Mucosa of descending colon (tissue), 3 donors: ENCODE measurements around the gene ATOH7. TPM values are rescaled to one million over a fixed set of nuclear protein-coding genes. Genes with fewer than 3 reads are reported as not detected.
"Not testable (repeated sequence)": the region's sequence is repeated elsewhere in the genome, so short reads cannot be mapped to it uniquely, and the experiment has no call there.

Experiments used
- ATAC-seq: fragments of 200-7000 bp; cut with Tn5 transposase; one replicate; pipeline ENCODE4 v1.9.1; 2020; ENCODE audit warnings: mild to moderate bottlenecking, moderate library complexity
- DNase-seq, 3 donors: peaks; one replicate each; pipeline ENCODE4 v3.0.0-alpha.2; 2020
- H3K36me3 ChIP-seq: fragments of 200-600 bp; one replicate; pipeline ENCODE4 v1.8.0; 2021; ENCODE audit warnings: low read depth, mild to moderate bottlenecking
- H3K4me1 ChIP-seq: fragments of 200-600 bp; one replicate; pipeline ENCODE4 v1.8.0; 2021; ENCODE audit warnings: low read depth, mild to moderate bottlenecking
- H3K4me3 ChIP-seq: fragments of 200-600 bp; one replicate; pipeline ENCODE4 v1.8.0; 2021; ENCODE audit warnings: mild to moderate bottlenecking
- H3K9me3 ChIP-seq: fragments of 200-600 bp; one replicate; pipeline ENCODE4 v1.8.0; 2021; ENCODE audit warnings: mild to moderate bottlenecking
- intact Hi-C, 2 donors: fragments of 100-400 bp; cut with DNase I in 1 of 2; cut with micrococcal nuclease in 1 of 2; formaldehyde crosslinking; loops; one replicate each; pipeline versions ENCODE4 v1.11.0 to v1.11.1; 2022; cut with DNase I, micrococcal nuclease
- total RNA-seq, 3 donors: library from RNA; stranded (reverse); fragmentation: NEBNext Ultra II Directional in 2 of 3; extraction: Animal tissue kit (Norgen Biotek cat#: 25700) in 2 of 3; gene quantifications; one replicate each; pipeline versions ENCODE4 v1.2.1 to v1.2.4, GENCODE V29; 2021 to 2023
- TF ChIP-seq, protein P1 (sequence below): fragments of 200-600 bp; IDR thresholded peaks from one replicate; pipeline ENCODE4 v1.8.0; 2022; ENCODE audit warnings: antibody characterized with exemption, mild to moderate bottlenecking
- donor health status: DM: no; HTN: no; CAD: no; lungs with moderate emphysema.
- donor health status: DM: no; HTN: no; CAD: no.
- donor health status: DM: no; HTN: yes; CAD: no.

ATOH7 gene
- total RNA-seq, 3 donors from 2014 or later, result 0.19 to 0.53 TPM; not detected in 1

DNA sequence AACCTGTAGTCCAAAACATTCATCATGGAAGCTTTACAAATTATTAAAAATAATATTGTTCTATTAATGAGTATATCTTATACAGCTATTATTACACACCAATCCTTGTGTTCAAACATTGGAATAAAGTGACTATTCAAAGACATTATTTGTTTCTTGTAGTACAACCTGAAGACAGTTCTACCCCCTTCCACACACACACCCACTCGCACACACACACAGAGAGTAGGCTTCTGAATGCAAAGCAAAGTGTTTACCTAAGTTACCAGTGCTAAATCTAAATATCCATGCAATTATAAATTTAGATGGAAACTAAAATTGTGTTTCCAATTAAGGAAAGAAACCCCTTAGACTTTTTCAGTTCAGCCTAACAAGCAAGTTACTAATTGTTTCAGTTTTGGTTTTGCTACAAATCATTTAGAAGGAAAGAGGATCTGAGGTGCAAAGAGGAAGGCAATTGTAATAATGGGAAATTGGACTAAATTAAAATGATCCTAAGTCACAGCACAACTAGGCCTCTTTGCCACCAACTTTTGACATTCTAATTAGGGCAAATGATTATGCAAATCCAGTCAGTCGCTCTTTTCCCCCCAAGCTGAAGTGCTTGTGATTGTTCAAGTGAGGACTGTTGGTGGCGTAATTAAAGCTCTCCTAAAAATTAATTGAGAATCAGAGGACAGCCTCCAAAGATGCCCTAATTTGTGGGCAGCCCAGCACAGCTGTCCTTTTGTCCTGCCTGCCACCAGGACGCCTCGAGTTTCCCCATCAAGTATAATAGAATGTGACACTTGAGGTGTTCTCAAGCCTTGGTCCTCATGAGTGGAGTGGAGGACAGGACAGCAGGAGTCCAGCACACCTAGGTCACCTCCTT is 19.9 kb upstream of the ATOH7 start:
- ATAC-seq, result no peak
- no peak for DNase-seq
- no peaks in the 10 kb centered on the region for H3K4me1 ChIP-seq
- H3K4me3 ChIP-seq, result no peak overlapping the region
- TF ChIP-seq, protein P1, sequence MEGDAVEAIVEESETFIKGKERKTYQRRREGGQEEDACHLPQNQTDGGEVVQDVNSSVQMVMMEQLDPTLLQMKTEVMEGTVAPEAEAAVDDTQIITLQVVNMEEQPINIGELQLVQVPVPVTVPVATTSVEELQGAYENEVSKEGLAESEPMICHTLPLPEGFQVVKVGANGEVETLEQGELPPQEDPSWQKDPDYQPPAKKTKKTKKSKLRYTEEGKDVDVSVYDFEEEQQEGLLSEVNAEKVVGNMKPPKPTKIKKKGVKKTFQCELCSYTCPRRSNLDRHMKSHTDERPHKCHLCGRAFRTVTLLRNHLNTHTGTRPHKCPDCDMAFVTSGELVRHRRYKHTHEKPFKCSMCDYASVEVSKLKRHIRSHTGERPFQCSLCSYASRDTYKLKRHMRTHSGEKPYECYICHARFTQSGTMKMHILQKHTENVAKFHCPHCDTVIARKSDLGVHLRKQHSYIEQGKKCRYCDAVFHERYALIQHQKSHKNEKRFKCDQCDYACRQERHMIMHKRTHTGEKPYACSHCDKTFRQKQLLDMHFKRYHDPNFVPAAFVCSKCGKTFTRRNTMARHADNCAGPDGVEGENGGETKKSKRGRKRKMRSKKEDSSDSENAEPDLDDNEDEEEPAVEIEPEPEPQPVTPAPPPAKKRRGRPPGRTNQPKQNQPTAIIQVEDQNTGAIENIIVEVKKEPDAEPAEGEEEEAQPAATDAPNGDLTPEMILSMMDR, result no peak
- H3K9me3 ChIP-seq, result no peaks in the 10 kb centered on the region
- no peaks in the 10 kb centered on the region for H3K36me3 ChIP-seq
- intact Hi-C loops, result no loop called here

DNA sequence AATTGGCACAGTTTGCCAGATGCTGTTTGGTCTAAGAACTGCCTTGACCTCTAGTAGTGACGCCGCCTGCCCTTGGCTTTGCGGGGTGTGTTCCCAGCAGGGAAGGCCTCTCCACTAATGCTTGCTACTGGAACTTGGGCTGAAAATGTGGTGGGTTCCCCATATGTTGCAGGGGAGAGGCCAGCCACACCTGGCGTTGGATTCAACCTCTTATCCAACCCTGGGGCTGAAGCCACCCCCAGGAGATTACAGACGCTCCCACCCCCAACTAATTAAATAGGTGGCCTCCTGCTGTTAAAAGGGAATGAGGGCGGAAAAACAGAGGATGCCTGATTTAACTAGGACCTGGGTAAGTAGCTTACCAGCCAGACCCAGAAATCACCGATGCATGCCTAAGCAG is 19.2 kb upstream of the ATOH7 start:
- no peaks in the 10 kb centered on the region for H3K4me1 ChIP-seq
- DNase-seq (no peak), ATAC-seq (no peak)
- no peaks in the 10 kb centered on the region for H3K36me3 ChIP-seq
- no peaks in the 10 kb centered on the region for H3K9me3 ChIP-seq
- intact Hi-C loops, result no loop called here
- no peak overlapping the region for H3K4me3 ChIP-seq
- TF ChIP-seq, protein P1, result no peak

DNA sequence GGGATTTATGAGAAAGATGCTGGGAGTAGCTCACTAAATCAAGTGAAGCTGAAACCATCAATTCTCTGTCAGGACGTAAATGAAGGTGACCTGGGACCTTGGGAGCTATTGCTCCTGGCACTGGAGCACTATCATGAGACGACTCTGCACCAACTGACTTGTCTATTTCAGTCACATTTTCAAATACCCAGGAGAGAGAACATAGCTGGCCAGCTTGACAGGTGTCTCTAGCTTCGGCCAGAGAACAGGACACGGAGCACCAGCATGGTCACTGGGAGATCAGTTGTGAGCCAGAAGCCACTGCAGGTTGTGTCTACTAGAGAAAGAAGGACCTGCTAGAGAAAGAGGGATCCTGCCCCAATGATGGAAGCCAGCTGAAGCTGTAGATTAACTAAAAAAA is 17.4 kb upstream of the ATOH7 start:
- Histone ChIP-seq H3K36me3 (no peaks in the 10 kb centered on the region), H3K4me1 (no peaks in the 10 kb centered on the region), H3K4me3 (no peak overlapping the region), H3K9me3 (no peaks in the 10 kb centered on the region)
- intact Hi-C loops, result no loop called here
- ATAC-seq, result no peak
- DNase-seq, result no peak
- TF ChIP-seq, protein P1, result no peak

DNA sequence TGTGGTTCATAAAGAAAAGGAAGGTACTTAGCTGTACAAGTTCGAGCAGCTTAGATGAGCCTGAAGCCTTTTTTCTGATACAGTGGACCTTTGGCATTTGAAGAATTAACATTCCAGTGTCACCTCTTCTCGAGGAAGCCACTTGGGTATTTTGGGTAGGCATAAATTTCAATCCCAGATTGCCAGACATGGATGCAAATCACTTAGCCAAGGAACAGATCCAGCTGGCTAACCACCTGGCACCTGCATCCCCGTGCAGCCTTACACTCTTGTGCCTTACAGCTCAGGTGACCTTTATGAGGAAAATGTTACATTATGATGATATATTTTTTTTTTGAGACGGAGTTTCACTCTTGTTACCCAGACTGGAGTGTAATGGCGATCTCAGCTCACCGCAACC is 16.0 kb upstream of the ATOH7 start:
- intact Hi-C loops, result no loop called here
- ATAC-seq, result no peak
- no peaks in the 10 kb centered on the region for H3K9me3 ChIP-seq
- H3K36me3 ChIP-seq, result no peaks in the 10 kb centered on the region
- no peak for DNase-seq
- no peaks in the 10 kb centered on the region for H3K4me1 ChIP-seq
- no peak overlapping the region for H3K4me3 ChIP-seq
- TF ChIP-seq, protein P1, result no peak

DNA sequence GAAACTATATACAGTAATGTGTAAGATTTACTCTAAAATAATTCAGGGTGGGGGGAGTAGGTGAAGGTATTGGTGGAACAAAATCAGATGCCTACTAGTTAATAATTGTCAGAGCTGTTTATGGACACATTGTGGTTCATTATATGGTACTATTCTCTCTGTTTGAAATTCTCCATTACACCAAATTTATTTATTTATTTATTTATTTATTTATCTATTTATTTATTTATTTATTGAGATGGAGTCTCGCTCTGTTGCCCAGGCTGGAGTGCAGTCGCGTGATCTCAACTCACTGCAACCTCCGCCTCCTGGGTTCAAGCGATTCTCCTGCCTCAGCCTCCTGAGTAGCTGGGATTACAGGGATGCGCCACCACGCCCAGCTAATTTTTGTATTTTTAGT is 14.5 kb upstream of the ATOH7 start:
- H3K4me1 ChIP-seq, H3K36me3 ChIP-seq, DNase-seq, H3K9me3 ChIP-seq, H3K4me3 ChIP-seq, ATAC-seq, intact Hi-C loops: not testable (repeated sequence)

DNA sequence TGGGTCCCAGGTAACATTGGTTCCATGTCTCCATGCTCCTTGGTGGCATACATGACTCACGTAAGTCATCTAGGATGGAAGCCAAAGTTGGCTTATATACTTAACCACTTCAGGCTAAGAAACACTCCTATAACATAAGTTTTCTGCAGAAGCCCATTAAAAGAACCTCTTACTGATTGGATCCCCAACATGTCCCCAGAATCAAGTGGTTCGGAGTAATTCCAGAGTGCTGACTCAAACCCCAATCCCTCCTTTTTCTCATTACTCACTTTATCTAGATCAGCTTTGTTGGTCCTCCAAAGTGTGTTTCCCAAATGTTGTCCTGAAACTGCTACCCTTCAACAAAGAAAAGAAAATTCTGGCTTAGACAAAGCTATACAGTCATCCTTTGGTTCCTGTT is 10.1 kb upstream of the ATOH7 start:
- TF ChIP-seq, protein P1, result no peak
- H3K4me1 ChIP-seq, result no peaks in the 10 kb centered on the region
- no peaks in the 10 kb centered on the region for H3K36me3 ChIP-seq
- ATAC-seq, result no peak
- intact Hi-C loops, result no loop called here
- no peak for DNase-seq
- no peaks in the 10 kb centered on the region for H3K9me3 ChIP-seq
- H3K4me3 ChIP-seq, result no peak overlapping the region
